Measurements from ENCODE around the gene TICAM2. TPM values are rescaled to one million over a fixed set of nuclear protein-coding genes. Genes with fewer than 3 reads are reported as not detected.

Gene TICAM2
- total RNA-seq, 4 donors from 2014 or later = 0.25 to 0.48 TPM; not detected in 2

DNA sequence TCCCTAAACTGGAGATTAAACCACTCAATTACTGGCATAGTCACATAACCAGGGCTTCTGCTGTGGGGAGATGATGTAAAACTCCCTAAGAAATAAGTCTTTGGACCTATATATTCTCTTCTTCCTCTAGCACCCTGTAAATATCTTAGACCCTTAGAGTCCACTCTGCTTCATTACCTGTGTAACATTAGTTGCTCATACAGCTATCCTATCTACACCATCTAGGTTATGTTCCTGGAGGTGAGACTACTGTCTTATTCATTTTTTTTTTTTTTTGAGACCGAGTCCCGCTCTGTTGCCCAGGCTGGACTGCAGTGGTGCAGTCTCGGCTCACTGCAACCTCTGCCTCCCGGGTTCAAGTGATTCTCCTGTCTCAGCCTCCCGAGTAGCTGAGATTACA, 9.6 kb upstream of the TICAM2 start:
- no peak overlapping the region for H3K27ac ChIP-seq
- H3K4me1 ChIP-seq = no peaks in the 10 kb centered on the region
- no peak overlapping the region for H3K4me3 ChIP-seq
- no peak for TF ChIP-seq POLR2A (IDR thresholded peaks at IDR 0.05)
- no peak for TF ChIP-seq EP300 (IDR thresholded peaks at IDR 0.05)
- TF ChIP-seq POLR2AphosphoS5 (IDR thresholded peaks at IDR 0.05) = no peak
- TF ChIP-seq, protein P1, sequence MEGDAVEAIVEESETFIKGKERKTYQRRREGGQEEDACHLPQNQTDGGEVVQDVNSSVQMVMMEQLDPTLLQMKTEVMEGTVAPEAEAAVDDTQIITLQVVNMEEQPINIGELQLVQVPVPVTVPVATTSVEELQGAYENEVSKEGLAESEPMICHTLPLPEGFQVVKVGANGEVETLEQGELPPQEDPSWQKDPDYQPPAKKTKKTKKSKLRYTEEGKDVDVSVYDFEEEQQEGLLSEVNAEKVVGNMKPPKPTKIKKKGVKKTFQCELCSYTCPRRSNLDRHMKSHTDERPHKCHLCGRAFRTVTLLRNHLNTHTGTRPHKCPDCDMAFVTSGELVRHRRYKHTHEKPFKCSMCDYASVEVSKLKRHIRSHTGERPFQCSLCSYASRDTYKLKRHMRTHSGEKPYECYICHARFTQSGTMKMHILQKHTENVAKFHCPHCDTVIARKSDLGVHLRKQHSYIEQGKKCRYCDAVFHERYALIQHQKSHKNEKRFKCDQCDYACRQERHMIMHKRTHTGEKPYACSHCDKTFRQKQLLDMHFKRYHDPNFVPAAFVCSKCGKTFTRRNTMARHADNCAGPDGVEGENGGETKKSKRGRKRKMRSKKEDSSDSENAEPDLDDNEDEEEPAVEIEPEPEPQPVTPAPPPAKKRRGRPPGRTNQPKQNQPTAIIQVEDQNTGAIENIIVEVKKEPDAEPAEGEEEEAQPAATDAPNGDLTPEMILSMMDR (IDR thresholded peaks at IDR 0.05) = no peak
- no peaks in the 10 kb centered on the region for H3K9me3 ChIP-seq
- H3K36me3 ChIP-seq = peaks cover 16% of the 10 kb centered on the region
- 99% methylated on average over 5 of the region's 5 CpGs for WGBS
- no peak for DNase-seq (ENCODE audit: low spot score in 2 of 2)
- H3K27me3 ChIP-seq = no peaks in the 10 kb centered on the region

DNA sequence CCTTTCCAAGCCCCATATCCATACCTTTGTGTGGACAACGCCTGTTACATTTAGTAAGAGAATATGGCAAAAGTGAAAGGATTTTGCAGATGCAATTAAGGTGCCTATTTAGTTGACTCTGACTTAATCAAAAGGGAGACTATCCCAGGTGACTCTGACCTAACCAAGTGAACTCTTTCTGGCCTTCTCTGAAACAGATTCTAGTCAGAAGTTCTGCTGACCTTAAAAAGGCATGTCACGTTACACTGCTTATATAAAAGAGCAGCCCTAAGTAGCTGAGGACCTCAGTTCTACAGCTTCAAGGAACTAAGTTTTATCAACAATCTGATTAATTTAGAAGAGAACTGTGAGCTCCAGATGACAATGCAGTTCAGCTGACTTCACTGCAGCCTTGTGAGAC, 5.7 kb upstream of the TICAM2 start:
- H3K36me3 ChIP-seq = peaks cover 3% of the 10 kb centered on the region
- 80% methylated on average over 2 of the region's 2 CpGs for WGBS
- no peak for DNase-seq (ENCODE audit: low spot score in 2 of 2)
- peaks cover 2% of the 10 kb centered on the region for H3K4me1 ChIP-seq
- no peak overlapping the region for H3K27ac ChIP-seq
- no peaks in the 10 kb centered on the region for H3K9me3 ChIP-seq
- H3K27me3 ChIP-seq = no peaks in the 10 kb centered on the region
- TF ChIP-seq POLR2A (IDR thresholded peaks at IDR 0.05) = no peak
- TF ChIP-seq EP300 (IDR thresholded peaks at IDR 0.05) = no peak
- no peak for TF ChIP-seq POLR2AphosphoS5 (IDR thresholded peaks at IDR 0.05)
- TF ChIP-seq, protein P1 (IDR thresholded peaks at IDR 0.05) = no peak
- H3K4me3 ChIP-seq = no peak overlapping the region

DNA sequence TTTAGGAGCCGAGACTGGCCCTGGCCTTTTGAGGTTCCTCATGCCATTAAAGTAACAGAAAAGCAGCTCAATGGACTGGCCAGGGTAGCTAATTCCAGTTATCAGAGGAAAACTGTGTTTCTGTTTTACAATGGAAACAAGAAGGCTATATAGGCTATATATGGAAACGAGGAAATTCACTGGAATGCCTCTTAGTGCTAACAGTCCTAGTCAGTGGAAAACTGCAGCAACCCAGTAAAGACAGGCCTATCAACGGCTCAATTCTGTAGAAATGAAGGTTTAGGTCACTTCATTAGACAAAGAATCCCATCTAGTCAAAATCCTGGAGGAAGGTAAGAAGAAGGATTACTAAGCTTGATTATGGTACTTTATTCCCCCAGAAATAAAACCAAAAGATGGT, 3.2 kb upstream of the TICAM2 start:
- WGBS = 89% methylated on average over 3 of the region's 3 CpGs
- Histone ChIP-seq H3K36me3 (no peaks in the 10 kb centered on the region), H3K27ac (no peak overlapping the region), H3K9me3 (no peaks in the 10 kb centered on the region), H3K4me1 (peaks cover 18% of the 10 kb centered on the region), H3K4me3 (no peak overlapping the region), H3K27me3 (no peaks in the 10 kb centered on the region)
- TF ChIP-seq EP300 (IDR thresholded peaks at IDR 0.05) (no peak), POLR2A (IDR thresholded peaks at IDR 0.05) (no peak), POLR2AphosphoS5 (IDR thresholded peaks at IDR 0.05) (no peak)
- TF ChIP-seq, protein P1 (IDR thresholded peaks at IDR 0.05) = no peak
- no peak for DNase-seq (ENCODE audit: low spot score in 2 of 2)

DNA sequence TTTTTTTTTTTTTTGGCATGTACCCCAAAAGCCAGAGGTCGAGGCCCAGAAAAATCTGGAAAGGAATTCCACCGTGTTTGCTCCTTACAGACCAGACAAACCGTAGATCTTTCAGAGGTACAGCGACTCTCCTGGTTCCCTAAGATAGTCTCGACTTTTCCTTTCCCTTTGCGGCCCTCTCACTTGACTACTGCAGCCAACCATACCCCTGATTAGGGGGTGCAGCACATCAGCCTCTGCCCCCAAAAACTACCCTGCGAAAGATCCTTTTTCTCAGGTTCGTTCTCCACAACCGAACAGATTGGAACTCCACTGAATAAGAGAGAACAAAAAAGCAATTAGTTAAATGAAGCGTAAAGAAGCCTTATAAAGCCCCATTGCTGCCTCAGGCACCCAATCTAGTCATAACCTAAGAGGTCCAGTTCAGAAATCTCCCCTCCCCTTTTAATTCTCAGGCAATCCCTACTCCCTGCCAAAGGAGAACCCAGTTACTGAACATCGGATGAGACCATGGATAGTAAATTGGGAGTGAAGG, 379 bp upstream of the TICAM2 start:
- TF ChIP-seq, protein P1 (IDR thresholded peaks at IDR 0.05) = no peak
- no peak for TF ChIP-seq POLR2AphosphoS5 (IDR thresholded peaks at IDR 0.05)
- TF ChIP-seq EP300 (IDR thresholded peaks at IDR 0.05) = no peak
- no peak for TF ChIP-seq POLR2A (IDR thresholded peaks at IDR 0.05)
- WGBS = 44% methylated on average over 11 of the region's 11 CpGs
- peaks cover 28% of the 10 kb centered on the region for H3K4me1 ChIP-seq

DNA sequence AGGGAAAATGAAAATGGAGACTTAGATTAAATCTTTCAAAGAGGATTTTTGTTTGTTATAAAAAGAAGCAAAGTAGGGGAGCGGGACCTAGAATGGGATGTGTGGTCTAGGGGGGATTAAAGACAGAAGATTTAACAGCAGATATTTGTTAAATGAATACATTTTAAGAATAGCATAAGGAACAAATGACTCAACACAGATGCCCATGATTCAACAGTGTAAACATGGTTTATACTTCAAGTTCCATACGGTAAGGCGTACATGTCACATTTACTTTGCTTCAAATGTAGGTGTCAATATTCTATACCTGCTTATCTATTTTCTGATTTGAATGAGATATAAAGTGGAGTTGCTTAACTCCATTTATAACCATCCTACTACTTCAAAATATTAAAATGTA, 1.5 kb downstream of the TICAM2 start:
- DNase-seq (ENCODE audit: low spot score in 2 of 2) = no peak
- Histone ChIP-seq H3K27me3 (no peaks in the 10 kb centered on the region), H3K36me3 (no peaks in the 10 kb centered on the region), H3K4me3 (peak overlapping the region; percentile 62), H3K27ac (no peak overlapping the region), H3K4me1 (peaks cover 28% of the 10 kb centered on the region), H3K9me3 (no peaks in the 10 kb centered on the region)
- 83% methylated on average over 3 of the region's 3 CpGs for WGBS
- TF ChIP-seq EP300 (IDR thresholded peaks at IDR 0.05) (no peak), POLR2A (IDR thresholded peaks at IDR 0.05) (no peak), POLR2AphosphoS5 (IDR thresholded peaks at IDR 0.05) (no peak)
- TF ChIP-seq, protein P1 (IDR thresholded peaks at IDR 0.05) = no peak

More for the DNA sequence above, 379 bp upstream of the TICAM2 start:
- H3K36me3 ChIP-seq = no peaks in the 10 kb centered on the region
- H3K9me3 ChIP-seq = no peaks in the 10 kb centered on the region
- peak overlapping the region; percentile 62 for H3K4me3 ChIP-seq
- H3K27me3 ChIP-seq = no peaks in the 10 kb centered on the region
- no peak for DNase-seq (ENCODE audit: low spot score in 2 of 2)
- H3K27ac ChIP-seq = peak overlapping the region; percentile 92
